Activated CD8-positive, alpha-beta memory T cell treated with anti-CD3 and anti-CD28 coated beads, Interleukin-2, amount 10 ng/mL, durations not matched to agents 7 days and 5 days (primary cell): ENCODE measurements around the gene POC5. TPM values are rescaled to one million over a fixed set of nuclear protein-coding genes. Genes with fewer than 3 reads are reported as not detected.

Source experiments
- ATAC-seq: fragments of 150-1000 bp; cut with Tn5 transposase; one replicate; pipeline ENCODE4 v1.10.0; 2021; ENCODE audit warnings: moderate library complexity
- CTCF ChIA-PET: fragments of 350-600 bp; sonication (Branson Sonifier 250); formaldehyde crosslinking; loops from one replicate; lab custom pipeline; 2021; ENCODE audit warnings: antibody characterized with exemption; lab: Charles Lee
- DNase-seq: peaks from one replicate; pipeline ENCODE4 v3.0.0-alpha.2; 2020
- H3K27ac Mint-ChIP-seq: one replicate; pipeline ENCODE4 v1.8.0; 2021; ENCODE audit warnings: mild to moderate bottlenecking, mixed read lengths
- H3K27me3 Mint-ChIP-seq: one replicate; pipeline ENCODE4 v1.8.0; 2021; ENCODE audit warnings: mixed read lengths
- H3K36me3 Mint-ChIP-seq: one replicate; pipeline ENCODE4 v1.8.0; 2021; ENCODE audit warnings: mild to moderate bottlenecking, mixed read lengths
- H3K4me1 Mint-ChIP-seq: one replicate; pipeline ENCODE4 v1.8.0; 2021; ENCODE audit warnings: mixed read lengths
- H3K4me3 Mint-ChIP-seq: one replicate; pipeline ENCODE4 v1.8.0; 2021; ENCODE audit warnings: mild to moderate bottlenecking, moderate library complexity, mixed read lengths
- H3K9me3 Mint-ChIP-seq: one replicate; pipeline ENCODE4 v1.8.0; 2022; ENCODE audit warnings: low read depth, mixed read lengths
- total RNA-seq, 2 experiments: library from RNA; stranded (reverse); gene quantifications; one replicate each; pipeline ENCODE4 v1.2.3, GENCODE V29; 2021

POC5 gene
- total RNA-seq, 2 experiments from 2014 or later, result 19.0 to 21.6 TPM

DNA sequence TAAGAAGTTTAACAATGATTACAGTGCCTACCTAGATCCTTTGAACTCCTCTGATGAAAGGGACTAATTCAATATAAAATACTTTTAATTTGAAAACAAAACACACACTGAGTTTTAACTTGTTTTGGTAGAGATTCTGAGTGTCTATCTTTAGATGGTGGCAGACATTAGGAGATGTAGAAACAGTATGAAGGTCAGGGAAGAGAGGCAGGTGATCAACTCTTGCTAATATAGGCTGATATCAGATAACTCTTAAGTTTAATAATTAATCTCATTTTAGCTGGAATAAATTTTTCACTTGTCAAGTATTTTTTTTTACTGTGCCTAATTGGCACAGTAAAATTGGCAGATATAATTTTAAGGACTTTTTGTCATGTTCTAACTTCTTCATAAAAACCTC is 30.8 kb downstream of the POC5 start:
- DNase-seq (no peak), ATAC-seq (no peak)
- Mint-ChIP-seq H3K9me3 (no peaks in the 10 kb centered on the region), H3K27me3 (no peaks in the 10 kb centered on the region), H3K4me3 (no peak overlapping the region), H3K4me1 (peaks cover 4% of the 10 kb centered on the region), H3K27ac (no peak overlapping the region), H3K36me3 (peaks cover 19% of the 10 kb centered on the region)
- CTCF ChIA-PET, result interaction anchor here (1.3 kb wide), 1 partner anchor 31 kb away, joined by 3 read pairs; the partner anchor contains the start of gene POC5

GRCh38 chr5:75685141-75685540 is 32.1 kb downstream of the POC5 start:
- Mint-ChIP-seq H3K9me3 (no peaks in the 10 kb centered on the region), H3K27me3 (no peaks in the 10 kb centered on the region), H3K4me3 (no peak overlapping the region), H3K36me3 (peaks cover 16% of the 10 kb centered on the region), H3K27ac (no peak overlapping the region), H3K4me1 (no peaks in the 10 kb centered on the region)
- ATAC-seq (no peak), DNase-seq (no peak)
- CTCF ChIA-PET, result interaction anchor here (1.2 kb wide), 1 partner anchor 449 kb away, joined by 3 read pairs; no protein-coding TSS in a partner anchor

DNA sequence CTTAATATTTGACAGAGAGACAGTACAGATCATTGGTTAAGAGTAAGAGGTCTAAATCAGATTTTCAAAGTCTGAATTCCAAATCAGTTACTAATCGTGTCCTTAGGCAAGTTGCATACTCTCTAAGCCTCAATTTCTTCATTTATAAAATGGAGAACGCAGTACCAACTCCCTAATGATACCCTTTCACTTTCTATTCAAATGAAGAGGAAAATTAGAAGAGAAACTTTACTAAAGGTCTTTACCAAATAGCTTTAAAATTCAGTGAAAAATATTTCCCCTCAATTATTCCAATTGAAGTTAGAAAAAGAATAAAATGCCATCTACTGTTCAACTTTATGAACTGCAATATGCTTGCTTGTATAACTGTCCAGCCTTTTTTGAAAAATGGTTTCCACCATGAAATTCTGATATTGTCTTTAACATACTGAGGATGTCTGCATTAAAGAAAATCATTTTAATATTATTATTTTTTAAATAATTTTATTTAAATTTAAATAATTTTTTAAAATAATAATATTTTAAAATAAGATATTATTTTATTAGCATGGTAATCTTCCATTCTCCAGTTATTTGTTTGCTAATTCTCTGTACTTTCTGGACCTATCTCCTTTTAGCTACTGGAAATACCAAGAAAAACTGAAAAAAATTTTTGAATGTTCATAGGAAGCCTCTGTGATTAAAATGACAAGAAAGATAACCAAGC is 36.0 kb downstream of the POC5 start:
- Mint-ChIP-seq H3K4me3 (no peak overlapping the region), H3K27me3 (no peaks in the 10 kb centered on the region), H3K9me3 (no peaks in the 10 kb centered on the region), H3K36me3 (peaks cover 16% of the 10 kb centered on the region), H3K27ac (no peak overlapping the region), H3K4me1 (peaks cover 8% of the 10 kb centered on the region)
- CTCF ChIA-PET, result interaction anchor here (0.6 to 3.4 kb wide), 14 partner anchors 9 to 445 kb away, joined by 3 to 20 read pairs (median 4); partner anchors contain the start of genes ANKRD31, HMGCR and POLK
- DNase-seq (no peak), ATAC-seq (no peak)

GRCh38 chr5:75678155-75678554 is 39.1 kb downstream of the POC5 start:
- Mint-ChIP-seq H3K4me1 (peaks cover 8% of the 10 kb centered on the region), H3K27me3 (no peaks in the 10 kb centered on the region), H3K36me3 (peaks cover 24% of the 10 kb centered on the region), H3K27ac (peak overlapping the region; percentile 30), H3K4me3 (no peak overlapping the region), H3K9me3 (no peaks in the 10 kb centered on the region)
- ATAC-seq, result peak; percentile 70
- CTCF ChIA-PET, result interaction anchor here (0.9 to 1.0 kb wide), 2 partner anchors 8 to 441 kb away, joined by 3 read pairs; partner anchors contain the start of gene ANKRD31
- DNase-seq, result no peak

DNA sequence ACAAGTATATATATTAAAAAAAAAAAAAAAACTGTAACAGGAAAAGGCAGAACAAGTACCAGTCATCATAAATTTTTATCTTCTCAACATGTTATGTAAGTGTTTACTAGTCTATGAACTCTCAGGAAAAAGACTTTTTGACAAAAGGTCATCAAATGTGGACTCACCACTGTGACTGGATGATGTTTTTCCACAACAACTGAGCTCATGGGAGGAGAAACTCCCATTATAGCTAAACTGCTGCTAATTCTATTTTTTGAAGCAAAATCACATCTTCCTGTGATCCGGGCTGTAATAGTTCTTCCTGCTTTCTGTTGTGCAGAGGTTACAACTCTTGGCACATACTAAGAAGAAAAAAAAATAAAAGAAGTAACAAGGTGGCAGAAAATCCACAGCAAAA is 39.6 kb downstream of the POC5 start:
- ATAC-seq (no peak), DNase-seq (no peak)
- H3K36me3 Mint-ChIP-seq, result peaks cover 25% of the 10 kb centered on the region
- H3K9me3 Mint-ChIP-seq, result no peaks in the 10 kb centered on the region
- H3K4me1 Mint-ChIP-seq, result peaks cover 8% of the 10 kb centered on the region
- H3K27ac Mint-ChIP-seq, result peak overlapping the region; percentile 58
- no peaks in the 10 kb centered on the region for H3K27me3 Mint-ChIP-seq
- CTCF ChIA-PET, result interaction anchor here (0.9 to 1.0 kb wide), 2 partner anchors 8 to 441 kb away, joined by 3 read pairs; partner anchors contain the start of gene ANKRD31
- no peak overlapping the region for H3K4me3 Mint-ChIP-seq

GRCh38 chr5:75675783-75676182 is 41.5 kb downstream of the POC5 start:
- no peaks in the 10 kb centered on the region for H3K9me3 Mint-ChIP-seq
- CTCF ChIA-PET, result no interaction called here
- no peak for ATAC-seq

DNA sequence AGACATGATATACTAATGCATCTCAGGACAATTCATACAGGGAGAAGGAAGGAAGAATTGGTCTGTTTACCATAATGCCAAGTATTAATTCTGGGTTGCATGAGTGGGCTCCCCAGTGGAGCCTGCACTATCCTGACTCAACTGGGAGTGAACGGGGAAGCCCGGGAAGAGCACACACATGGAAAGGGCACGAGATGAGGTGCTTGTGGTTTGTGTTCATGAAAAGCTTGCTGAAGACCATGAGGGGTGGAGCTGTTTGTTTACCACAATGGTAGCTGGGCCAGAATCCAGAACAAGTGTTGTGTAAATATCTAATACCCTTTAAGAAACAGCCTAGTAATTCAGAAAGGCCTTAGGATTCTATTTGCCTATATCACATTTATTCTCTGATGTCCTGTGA is 44.6 kb downstream of the POC5 start:
- CTCF ChIA-PET, result interaction anchor here (1.3 kb wide), 1 partner anchor 8 kb away, joined by 3 read pairs; no protein-coding TSS in a partner anchor
- no peak overlapping the region for H3K27ac Mint-ChIP-seq
- no peaks in the 10 kb centered on the region for H3K27me3 Mint-ChIP-seq
- no peak overlapping the region for H3K4me3 Mint-ChIP-seq
- no peak for ATAC-seq
- H3K9me3 Mint-ChIP-seq, result no peaks in the 10 kb centered on the region
- DNase-seq, result no peak
- peaks cover 36% of the 10 kb centered on the region for H3K4me1 Mint-ChIP-seq
- H3K36me3 Mint-ChIP-seq, result peaks cover 34% of the 10 kb centered on the region

More at GRCh38 chr5:75675783-75676182, 41.5 kb downstream of the POC5 start:
- peaks cover 14% of the 10 kb centered on the region for H3K4me1 Mint-ChIP-seq
- H3K27me3 Mint-ChIP-seq, result no peaks in the 10 kb centered on the region
- H3K36me3 Mint-ChIP-seq, result peaks cover 39% of the 10 kb centered on the region
- DNase-seq, result no peak
- H3K27ac Mint-ChIP-seq, result no peak overlapping the region
- H3K4me3 Mint-ChIP-seq, result no peak overlapping the region

DNA sequence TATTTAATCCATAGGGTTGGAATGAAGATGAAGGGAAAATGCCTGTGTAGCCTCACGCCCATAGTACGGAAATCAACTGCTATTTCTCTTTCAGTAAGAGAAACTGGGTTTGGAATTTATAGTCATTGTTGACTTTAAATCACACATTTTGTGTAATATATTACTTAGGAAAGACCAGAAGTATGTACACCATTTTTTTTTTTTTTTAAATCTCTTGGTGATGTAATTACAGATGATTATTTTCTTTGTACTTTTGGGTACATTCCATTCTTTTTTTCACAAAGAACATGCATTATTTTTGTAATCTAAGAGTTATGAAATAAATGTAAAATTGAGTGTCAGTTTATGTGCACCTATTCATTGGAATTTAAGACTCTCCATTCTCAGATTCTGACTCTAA is 45.7 kb downstream of the POC5 start:
- H3K36me3 Mint-ChIP-seq, result peaks cover 29% of the 10 kb centered on the region
- ATAC-seq, result no peak
- CTCF ChIA-PET, result no interaction called here
- no peaks in the 10 kb centered on the region for H3K9me3 Mint-ChIP-seq
- no peak for DNase-seq
- H3K4me1 Mint-ChIP-seq, result peaks cover 35% of the 10 kb centered on the region
- H3K27me3 Mint-ChIP-seq, result no peaks in the 10 kb centered on the region
- no peak overlapping the region for H3K27ac Mint-ChIP-seq
- H3K4me3 Mint-ChIP-seq, result no peak overlapping the region

DNA sequence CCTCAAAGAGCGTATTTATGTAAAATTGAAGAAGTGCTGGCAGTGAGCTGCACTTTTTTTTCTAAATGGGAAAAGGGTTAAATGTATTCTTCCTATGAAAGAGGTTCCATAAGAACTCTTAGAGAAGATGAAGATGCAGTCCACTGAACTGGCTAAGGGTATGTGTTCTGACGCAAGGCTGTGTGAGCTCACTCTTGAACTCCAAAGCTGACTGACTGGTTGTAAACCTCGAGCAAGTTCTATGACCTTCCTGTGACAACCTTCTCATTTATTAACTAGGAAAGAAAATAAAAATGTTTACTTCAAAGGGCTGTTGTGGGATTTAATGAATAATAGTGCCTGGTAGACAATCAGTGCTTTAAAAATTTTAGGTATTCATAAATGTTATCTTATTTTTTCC is 46.7 kb downstream of the POC5 start:
- CTCF ChIA-PET, result interaction anchor here (1.1 kb wide), 1 partner anchor 12 kb away, joined by 3 read pairs; no protein-coding TSS in a partner anchor
- Mint-ChIP-seq H3K27ac (no peak overlapping the region), H3K4me3 (no peak overlapping the region), H3K4me1 (peaks cover 37% of the 10 kb centered on the region), H3K27me3 (no peaks in the 10 kb centered on the region), H3K36me3 (peaks cover 25% of the 10 kb centered on the region), H3K9me3 (no peaks in the 10 kb centered on the region)
- DNase-seq, result no peak
- ATAC-seq, result no peak

GRCh38 chr5:75668977-75669689 is 48.1 kb downstream of the POC5 start:
- Mint-ChIP-seq H3K9me3 (no peaks in the 10 kb centered on the region), H3K36me3 (peaks cover 22% of the 10 kb centered on the region), H3K27ac (peak overlapping the region; percentile 87), H3K4me3 (peak overlapping the region; percentile 65), H3K27me3 (no peaks in the 10 kb centered on the region), H3K4me1 (peaks cover 37% of the 10 kb centered on the region)
- ATAC-seq (peak; percentile 99), DNase-seq (peak; percentile 85)
- CTCF ChIA-PET, result interaction anchor here (1.0 to 1.6 kb wide), 7 partner anchors 9 to 744 kb away, joined by 3 to 6 read pairs (median 3); partner anchors contain the start of genes ANKRD31 and HMGCR

- Mint-ChIP-seq H3K27ac (no peak overlapping the region), H3K4me3 (no peak overlapping the region), H3K36me3 (peaks cover 19% of the 10 kb centered on the region), H3K9me3 (no peaks in the 10 kb centered on the region), H3K27me3 (no peaks in the 10 kb centered on the region), H3K4me1 (peaks cover 37% of the 10 kb centered on the region)
- CTCF ChIA-PET, result interaction anchor here (1.0 to 1.6 kb wide), 4 partner anchors 11 to 432 kb away, joined by 3 to 6 read pairs (median 3); partner anchors contain the start of gene ANKRD31
- DNase-seq, result no peak
- no peak for ATAC-seq
Observed at GRCh38 chr5:75668445-75668844, 48.8 kb downstream of the POC5 start.

GRCh38 chr5:75667586-75667985 is 49.7 kb downstream of the POC5 start:
- Mint-ChIP-seq H3K27me3 (no peaks in the 10 kb centered on the region), H3K9me3 (no peaks in the 10 kb centered on the region), H3K4me3 (no peak overlapping the region), H3K36me3 (peaks cover 14% of the 10 kb centered on the region), H3K27ac (no peak overlapping the region), H3K4me1 (peaks cover 37% of the 10 kb centered on the region)
- DNase-seq (no peak), ATAC-seq (no peak)
- CTCF ChIA-PET, result interaction anchor here (1.0 kb wide), 1 partner anchor 431 kb away, joined by 3 read pairs; the partner anchor contains the start of gene ANKRD31

DNA sequence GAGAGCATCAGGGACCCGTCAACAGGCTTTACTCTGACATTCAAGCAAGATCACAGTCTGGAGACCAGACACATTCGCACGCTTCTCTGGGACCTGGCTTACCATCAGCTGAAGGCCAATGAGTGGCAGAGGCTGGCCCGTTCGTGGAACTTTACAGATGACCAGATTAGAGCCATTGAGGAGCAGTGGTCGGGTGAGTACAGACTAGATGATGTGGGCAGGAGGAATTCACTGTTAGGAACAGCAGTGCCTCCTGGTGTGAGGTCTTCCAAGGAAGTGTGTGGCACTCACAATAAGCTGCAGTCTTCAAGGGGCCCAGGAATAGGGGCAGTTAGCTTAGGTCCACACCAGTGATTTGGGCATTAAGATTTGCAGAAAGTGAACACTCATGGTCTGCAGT is 50.4 kb downstream of the POC5 start:
- ATAC-seq (no peak), DNase-seq (no peak)
- H3K4me3 Mint-ChIP-seq, result no peak overlapping the region
- no peak overlapping the region for H3K27ac Mint-ChIP-seq
- no peaks in the 10 kb centered on the region for H3K27me3 Mint-ChIP-seq
- peaks cover 7% of the 10 kb centered on the region for H3K36me3 Mint-ChIP-seq
- CTCF ChIA-PET, result interaction anchor here (1.2 kb wide), 1 partner anchor 14 kb away, joined by 4 read pairs; no protein-coding TSS in a partner anchor
- no peaks in the 10 kb centered on the region for H3K9me3 Mint-ChIP-seq
- peaks cover 37% of the 10 kb centered on the region for H3K4me1 Mint-ChIP-seq
